KG1 (cell line): ENCODE results near the gene RNFT2.
"Not testable (repeated sequence)": the region's sequence is repeated elsewhere in the genome, so short reads cannot be mapped to it uniquely, and the experiment has no call there.

ENCODE experiments used
- DNase-seq: peaks from one replicate; lab custom pipeline; 2025; lab: John Stamatoyannopoulos, UW

Gene RNFT2

GRCh38 chr12:116710370-116711150 lies 27.6 kb upstream of the RNFT2 start:
- DNase-seq = no peak

DNA sequence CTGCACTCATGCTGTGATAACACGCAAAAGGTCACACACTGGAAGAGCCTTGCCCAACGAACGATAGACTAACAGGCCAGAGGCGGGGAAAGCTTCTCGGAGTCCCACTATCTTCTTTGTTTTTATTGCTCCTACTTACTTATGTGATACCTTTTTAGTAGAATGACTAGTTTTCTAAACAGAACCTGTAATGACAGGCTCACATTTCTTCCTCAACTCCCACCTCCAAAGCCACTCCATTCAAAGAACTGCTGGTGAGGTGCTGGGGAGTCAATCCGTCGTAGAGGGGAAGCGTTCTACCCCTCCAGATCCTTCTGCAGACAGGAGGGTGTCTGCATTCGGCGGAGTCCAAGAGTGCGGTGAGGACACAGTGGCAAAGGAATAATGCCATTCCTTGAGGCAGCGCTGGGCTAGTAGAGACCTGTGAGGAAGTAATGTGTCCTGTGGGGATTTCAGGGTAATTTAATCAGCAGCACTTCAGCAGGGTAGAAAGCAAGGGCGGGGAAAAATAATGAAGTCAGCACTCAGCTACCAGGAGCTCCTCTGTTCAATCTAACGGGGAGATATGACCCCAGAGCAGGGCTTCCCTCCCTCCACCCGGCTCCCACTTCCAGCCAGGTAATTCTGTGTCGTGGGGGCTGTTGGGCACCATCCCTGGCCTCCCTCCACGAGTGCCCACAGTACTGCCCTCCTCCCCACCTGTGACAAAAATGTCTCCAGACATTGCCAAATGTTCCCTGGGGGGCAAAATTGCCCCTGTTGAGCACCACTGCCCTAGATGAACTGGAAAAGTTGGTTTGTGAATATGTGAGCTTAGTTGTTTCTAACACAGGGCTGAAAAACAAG lies 25.4 kb upstream of the RNFT2 start:
- no peak for DNase-seq

GRCh38 chr12:116713527-116713926 lies 24.6 kb upstream of the RNFT2 start:
- DNase-seq = no peak

DNA sequence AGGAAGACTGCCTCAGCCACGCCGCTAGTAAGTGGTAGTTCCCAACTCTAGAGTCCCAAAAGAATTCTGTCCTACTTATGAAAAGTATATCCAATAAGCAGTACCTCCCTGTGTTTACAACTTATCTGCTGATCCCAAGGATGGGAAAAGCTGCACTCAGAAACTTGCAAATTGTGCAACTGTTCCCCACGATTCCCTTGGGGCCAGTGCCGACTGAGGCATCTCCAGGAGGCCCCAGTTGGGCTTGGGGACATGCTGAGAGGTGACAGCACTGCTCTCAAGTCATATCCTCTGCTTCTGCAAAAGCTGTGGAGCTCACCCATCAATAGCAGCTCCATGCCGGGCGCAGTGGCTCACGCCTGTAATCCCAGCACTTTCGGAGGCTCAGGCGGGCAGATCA lies 23.9 kb upstream of the RNFT2 start:
- DNase-seq = no peak

- no peak for DNase-seq
Measured at GRCh38 chr12:116717466-116718437, 20.4 kb upstream of the RNFT2 start.

DNA sequence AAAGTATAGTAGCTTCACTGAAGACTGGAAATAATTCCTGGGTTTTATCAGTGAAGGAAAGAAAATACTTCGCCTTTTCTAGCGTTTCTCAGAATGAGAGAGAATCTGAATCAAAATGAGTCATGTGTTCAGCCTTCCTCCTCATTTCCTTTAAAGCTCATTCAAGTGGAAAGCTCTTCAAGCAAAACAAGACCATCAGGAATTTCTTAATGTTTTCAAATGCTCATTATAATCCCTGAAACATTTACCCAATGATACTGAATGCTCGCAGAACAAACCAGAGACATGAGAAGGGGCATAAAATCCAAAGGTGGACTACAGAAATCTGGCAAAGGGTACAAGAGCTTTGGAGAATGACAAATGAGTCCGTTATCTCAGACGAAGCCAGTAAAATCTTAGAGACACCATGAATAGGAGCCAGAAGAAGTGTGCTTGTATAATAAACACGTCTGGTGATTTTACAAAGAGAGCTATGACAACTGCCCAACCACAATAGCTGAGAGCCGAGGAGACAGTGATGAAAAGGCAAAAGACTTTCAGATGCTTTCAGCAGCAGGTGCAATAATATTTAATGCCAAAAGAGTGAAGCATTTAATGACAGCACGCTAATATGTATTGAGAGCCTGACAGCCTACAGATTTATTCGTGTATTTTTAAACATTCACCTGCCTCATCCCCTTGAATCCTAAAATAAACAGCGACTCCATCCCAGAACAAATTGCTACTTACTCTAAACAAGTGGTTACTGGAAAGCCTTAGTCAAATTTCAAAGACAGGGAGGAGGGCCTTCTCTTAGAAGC lies 19.3 kb upstream of the RNFT2 start:
- DNase-seq = no peak

DNA sequence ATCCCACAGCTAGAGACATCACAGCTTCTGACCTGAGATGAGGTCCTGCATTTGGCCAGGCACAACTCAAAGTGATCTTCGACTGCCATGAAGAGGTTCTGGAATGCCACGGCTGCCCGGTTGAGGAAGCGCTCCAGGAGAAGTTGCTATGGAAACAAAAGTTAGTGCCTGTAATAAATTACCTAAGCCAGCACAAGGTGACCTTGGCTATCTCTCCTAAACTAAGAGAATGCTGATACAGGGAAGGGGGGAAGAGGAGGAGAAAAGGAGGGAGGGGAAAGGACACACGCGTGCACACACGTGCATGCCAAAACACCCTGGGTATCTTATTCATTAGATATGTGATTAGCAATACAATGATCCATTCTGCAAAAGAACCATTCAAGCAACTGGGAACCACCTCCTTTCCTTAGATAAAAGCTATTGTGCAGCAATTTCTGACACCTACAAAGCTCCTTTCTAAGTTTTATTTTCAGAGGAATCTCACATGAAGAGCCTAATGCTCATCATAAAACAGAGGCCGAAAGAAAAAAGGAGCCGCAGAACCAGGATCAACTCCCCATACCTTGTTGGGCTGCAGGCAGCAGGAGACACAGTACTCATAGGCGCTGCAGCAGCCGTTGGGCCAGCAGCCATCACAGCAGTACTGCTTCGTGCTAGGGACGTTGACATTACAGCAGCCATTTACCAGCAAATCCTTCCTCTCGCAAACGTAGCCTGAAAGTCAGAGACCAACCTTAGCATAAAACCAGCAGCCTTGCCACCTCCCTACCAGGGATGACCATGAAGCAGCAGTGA lies 18.2 kb upstream of the RNFT2 start:
- DNase-seq = no peak

GRCh38 chr12:116722245-116722644 lies 15.9 kb upstream of the RNFT2 start:
- DNase-seq = no peak

DNA sequence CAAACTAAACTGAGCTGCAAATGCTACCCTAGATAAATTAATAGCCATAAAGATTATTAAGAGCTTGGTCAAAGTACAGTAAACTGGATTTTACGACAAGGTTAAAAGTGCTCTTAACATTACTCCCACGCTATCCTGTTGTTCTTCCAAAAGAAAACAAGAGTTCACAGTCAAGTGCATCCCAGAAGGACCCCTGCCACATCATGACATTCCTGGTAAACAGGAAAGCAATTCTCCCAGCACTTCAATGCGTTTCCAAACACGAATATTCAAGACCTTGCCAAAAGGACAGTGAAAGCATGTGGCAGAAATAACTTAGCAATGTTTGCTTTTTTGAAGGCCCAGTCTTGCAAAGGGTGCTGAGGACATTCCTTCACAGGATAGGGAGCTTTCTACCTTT lies 11.4 kb upstream of the RNFT2 start:
- DNase-seq = no peak

- DNase-seq = no peak
Measured at GRCh38 chr12:116727261-116727660, 10.9 kb upstream of the RNFT2 start.

- no peak for DNase-seq
Measured at GRCh38 chr12:116727891-116728290, 10.2 kb upstream of the RNFT2 start.

- DNase-seq = no peak
Measured at GRCh38 chr12:116731801-116732200, 6.3 kb upstream of the RNFT2 start.

GRCh38 chr12:116734156-116734768 lies 3.9 kb upstream of the RNFT2 start:
- DNase-seq = no peak

DNA sequence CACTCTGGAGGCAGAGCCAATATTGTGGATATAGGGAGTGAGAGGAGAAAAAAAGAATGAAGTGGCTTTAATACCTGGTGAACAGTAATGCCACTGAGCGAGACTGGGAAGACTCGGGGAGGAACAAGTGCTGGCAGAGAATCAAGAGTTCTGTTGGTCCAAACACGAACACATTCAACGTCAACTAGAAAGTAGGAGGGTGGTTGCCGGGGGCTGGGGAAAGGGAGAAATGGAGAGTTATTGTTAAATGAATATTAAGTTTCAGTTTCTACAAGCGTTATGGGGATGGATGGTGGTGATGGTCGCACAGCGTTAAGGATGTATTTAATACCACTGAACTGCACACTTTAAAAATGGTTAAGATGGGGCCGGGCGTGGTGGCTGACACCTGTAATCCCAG lies 3.0 kb upstream of the RNFT2 start:
- DNase-seq = no peak

DNA sequence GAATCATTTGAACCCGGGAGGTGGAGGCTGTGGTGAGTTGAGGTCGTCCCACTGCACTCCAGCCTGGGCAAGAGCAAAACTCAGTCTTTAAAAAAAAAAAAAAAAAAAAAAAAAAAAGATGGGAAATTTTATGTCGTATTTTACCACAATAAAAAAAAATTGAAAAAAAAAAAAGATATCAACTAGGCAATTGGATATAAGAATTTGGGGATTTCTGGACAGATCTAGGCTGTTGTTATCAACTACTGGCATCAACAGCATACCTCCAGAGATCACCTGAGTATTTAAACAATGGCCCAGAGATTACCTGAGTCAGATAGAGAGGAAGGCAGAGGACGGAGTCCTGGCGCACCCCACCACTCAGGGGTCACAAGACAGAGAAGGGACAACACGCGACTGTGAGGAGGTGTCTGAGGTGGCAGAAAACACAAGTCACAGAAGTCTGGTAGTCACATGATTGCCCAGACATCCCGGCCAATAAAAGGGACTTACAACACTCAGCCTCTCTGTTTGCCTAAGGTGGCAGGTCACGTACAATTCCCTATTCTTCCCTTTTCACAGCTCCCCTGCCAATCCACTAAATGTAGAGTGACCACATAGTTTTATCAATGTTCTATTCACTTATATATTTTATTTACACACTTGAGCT lies 2.0 kb upstream of the RNFT2 start:
- DNase-seq = no peak

DNA sequence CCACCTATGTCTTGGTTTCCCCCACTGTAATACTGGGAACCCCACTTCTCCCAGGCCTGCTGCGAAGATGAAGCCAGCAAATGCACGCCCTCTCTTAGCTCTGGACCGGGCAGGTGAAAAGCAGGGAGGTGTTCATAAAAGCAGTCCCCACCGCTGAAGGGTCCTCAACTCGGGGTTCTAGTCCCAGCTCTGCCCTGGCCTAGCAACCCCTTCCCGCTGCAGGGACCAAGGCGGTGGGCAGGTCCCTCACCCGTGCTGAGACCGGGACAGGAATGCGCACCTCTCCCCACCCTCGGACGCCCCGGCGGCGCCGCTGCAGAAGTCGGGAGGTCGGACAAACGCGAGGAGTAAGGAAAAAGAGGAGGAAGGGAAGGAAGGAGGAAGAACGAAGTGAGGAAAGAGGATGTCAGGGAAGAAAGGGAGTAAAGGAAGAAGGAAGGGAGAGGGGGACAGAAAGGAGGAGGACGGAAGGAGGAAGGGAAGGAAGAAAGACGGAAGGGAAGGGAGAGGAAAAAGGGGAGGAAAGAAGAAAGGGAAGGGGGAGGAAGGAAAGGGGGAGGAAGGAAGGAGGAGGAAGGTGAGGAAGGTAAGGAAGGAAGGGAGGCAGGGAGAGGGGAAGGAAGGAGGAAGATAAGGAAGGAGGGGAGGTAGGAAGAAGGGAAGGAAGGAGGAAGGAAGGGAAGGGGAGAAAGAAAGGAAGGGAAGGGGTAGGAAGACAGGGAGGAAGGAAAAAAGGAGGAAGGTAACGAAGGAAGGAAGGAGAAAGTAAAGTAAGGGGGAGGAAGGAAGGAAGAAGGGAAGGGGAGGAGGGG lies 947 bp upstream of the RNFT2 start:
- no peak for DNase-seq

- no peak for DNase-seq
Measured at GRCh38 chr12:116739381-116739887, 1.3 kb downstream of the RNFT2 start.

GRCh38 chr12:116742787-116743186 lies 4.7 kb downstream of the RNFT2 start:
- not testable (repeated sequence) for DNase-seq
